ENCODE measurements around the gene CLDN22.

DNA sequence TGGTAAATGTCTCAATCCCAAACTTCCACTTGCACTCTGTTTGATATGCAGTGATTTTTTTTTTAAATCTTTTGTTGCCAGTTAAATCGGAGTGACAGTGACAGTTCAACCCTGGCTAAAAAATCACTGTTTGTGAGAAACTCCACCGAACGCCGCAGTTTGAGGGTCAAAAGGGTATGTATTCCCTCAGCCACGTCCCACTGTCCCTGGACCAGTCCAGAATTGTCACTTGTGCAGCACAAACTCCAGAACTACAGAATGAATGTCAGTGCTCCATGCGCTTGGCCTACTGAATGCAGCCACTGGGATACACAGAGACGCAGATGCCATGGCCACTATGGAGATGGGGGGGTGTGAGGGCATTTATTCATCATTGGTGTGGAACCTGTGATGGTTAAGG lies 34.2 kb downstream of the CLDN22 start:
- TF ChIP-seq, protein P1, sequence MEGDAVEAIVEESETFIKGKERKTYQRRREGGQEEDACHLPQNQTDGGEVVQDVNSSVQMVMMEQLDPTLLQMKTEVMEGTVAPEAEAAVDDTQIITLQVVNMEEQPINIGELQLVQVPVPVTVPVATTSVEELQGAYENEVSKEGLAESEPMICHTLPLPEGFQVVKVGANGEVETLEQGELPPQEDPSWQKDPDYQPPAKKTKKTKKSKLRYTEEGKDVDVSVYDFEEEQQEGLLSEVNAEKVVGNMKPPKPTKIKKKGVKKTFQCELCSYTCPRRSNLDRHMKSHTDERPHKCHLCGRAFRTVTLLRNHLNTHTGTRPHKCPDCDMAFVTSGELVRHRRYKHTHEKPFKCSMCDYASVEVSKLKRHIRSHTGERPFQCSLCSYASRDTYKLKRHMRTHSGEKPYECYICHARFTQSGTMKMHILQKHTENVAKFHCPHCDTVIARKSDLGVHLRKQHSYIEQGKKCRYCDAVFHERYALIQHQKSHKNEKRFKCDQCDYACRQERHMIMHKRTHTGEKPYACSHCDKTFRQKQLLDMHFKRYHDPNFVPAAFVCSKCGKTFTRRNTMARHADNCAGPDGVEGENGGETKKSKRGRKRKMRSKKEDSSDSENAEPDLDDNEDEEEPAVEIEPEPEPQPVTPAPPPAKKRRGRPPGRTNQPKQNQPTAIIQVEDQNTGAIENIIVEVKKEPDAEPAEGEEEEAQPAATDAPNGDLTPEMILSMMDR (IDR thresholded peaks at IDR 0.05) = no peak
- TF ChIP-seq POLR2A (IDR thresholded peaks at IDR 0.05) = no peak

Data from heart left ventricle (tissue), 13 donors.